Activated CD8-positive, alpha-beta T cell treated with anti-CD3 and anti-CD28 coated beads for 36 hours (primary cell): ENCODE measurements around the gene AMZ2. TPM values are rescaled to one million over a fixed set of nuclear protein-coding genes. Genes with fewer than 3 reads are reported as not detected.
A peak's percentile ranks its signal among the peaks of the same experiment; 100 is the strongest.
"Not testable (repeated sequence)": the region's sequence is repeated elsewhere in the genome, so short reads cannot be mapped to it uniquely, and the experiment has no call there.

Source experiments
- ATAC-seq: fragments of 200-7000 bp; cut with Tn5 transposase; one replicate; pipeline ENCODE4 v1.10.0; 2021; ENCODE audit warnings: mild to moderate bottlenecking, moderate library complexity
- CTCF ChIA-PET: fragments of 350-600 bp; sonication (Branson Sonifier 250); formaldehyde crosslinking; loops from one replicate; lab custom pipeline; 2021; ENCODE audit warnings: antibody characterized with exemption; lab: Charles Lee
- POLR2A ChIA-PET: fragments of 350-600 bp; sonication (Branson Sonifier 250); formaldehyde crosslinking; loops from one replicate; lab custom pipeline; 2021; ENCODE audit warnings: antibody characterized with exemption; lab: Charles Lee
- DNase-seq: peaks from one replicate; pipeline ENCODE4 v3.0.0-alpha.2; 2020
- H3K27ac Mint-ChIP-seq: one replicate; pipeline ENCODE4 v1.8.0; 2021; ENCODE audit warnings: mild to moderate bottlenecking, mixed read lengths
- H3K27me3 Mint-ChIP-seq: one replicate; pipeline ENCODE4 v1.8.0; 2021; ENCODE audit warnings: mixed read lengths
- H3K36me3 Mint-ChIP-seq: one replicate; pipeline ENCODE4 v1.8.0; 2021; ENCODE audit warnings: low read depth, mixed read lengths
- H3K4me1 Mint-ChIP-seq: one replicate; pipeline ENCODE4 v1.8.0; 2021; ENCODE audit warnings: low read depth, mixed read lengths
- H3K4me3 Mint-ChIP-seq: one replicate; pipeline ENCODE4 v1.8.0; 2021; ENCODE audit warnings: mild to moderate bottlenecking, moderate library complexity, mixed read lengths
- H3K9me3 Mint-ChIP-seq: one replicate; pipeline ENCODE4 v1.8.0; 2021; ENCODE audit warnings: mixed read lengths
- CTCF ChIP-seq: fragments of 200-600 bp; IDR thresholded peaks from one replicate; pipeline ENCODE4 v1.8.0; 2022; ENCODE audit warnings: antibody characterized with exemption, mild to moderate bottlenecking
- intact Hi-C: fragments of 100-400 bp; cut with micrococcal nuclease; formaldehyde crosslinking; loops from one replicate; pipeline ENCODE4 v1.10.0; 2022
- total RNA-seq, 2 experiments: library from RNA; stranded (reverse); gene quantifications; one replicate each; pipeline ENCODE4 v1.2.3, GENCODE V29; 2021

AMZ2 gene
- total RNA-seq, 2 experiments from 2014 or later = 132 to 141 TPM

- Mint-ChIP-seq H3K27ac (peak overlapping the region; percentile 98), H3K4me3 (peak overlapping the region; percentile 87), H3K9me3 (no peaks in the 10 kb centered on the region), H3K36me3 (peaks cover 47% of the 10 kb centered on the region), H3K4me1 (peaks cover 55% of the 10 kb centered on the region), H3K27me3 (no peaks in the 10 kb centered on the region)
- intact Hi-C loops = loop anchor here (5.0 kb wide), 2 partner anchors 42 to 67 kb away; no protein-coding TSS in a partner anchor
- ATAC-seq (peak; percentile 12), DNase-seq (peak; percentile 46)
- ChIA-PET CTCF (interaction anchor here (1.3 to 3.2 kb wide), 15 partner anchors 8 to 213 kb away, joined by 3 to 20 read pairs (median 8); no protein-coding TSS in a partner anchor), POLR2A (interaction anchor here (0.6 to 4.4 kb wide), 18 partner anchors 9 to 299 kb away, joined by 3 to 63 read pairs (median 5); partner anchors contain the start of genes ARSG, SLC16A6 and WIPI1)
- TF ChIP-seq CTCF = no peak
These were observed 1.0 kb downstream of the AMZ2 start for GRCh38 chr17:68248891-68249290.

GRCh38 chr17:68249354-68249765, 1.5 kb downstream of the AMZ2 start:
- Mint-ChIP-seq H3K36me3 (peaks cover 52% of the 10 kb centered on the region), H3K9me3 (no peaks in the 10 kb centered on the region), H3K27ac (peak overlapping the region; percentile 98), H3K27me3 (no peaks in the 10 kb centered on the region), H3K4me1 (peaks cover 59% of the 10 kb centered on the region), H3K4me3 (peak overlapping the region; percentile 87)
- intact Hi-C loops = loop anchor here (5.0 kb wide), 2 partner anchors 42 to 67 kb away; no protein-coding TSS in a partner anchor
- TF ChIP-seq CTCF = no peak
- DNase-seq = peak; percentile 34
- CTCF ChIA-PET = interaction anchor here (1.3 to 3.2 kb wide), 13 partner anchors 8 to 213 kb away, joined by 3 to 20 read pairs (median 8); no protein-coding TSS in a partner anchor
- POLR2A ChIA-PET = interaction anchor here (0.6 to 4.4 kb wide), 16 partner anchors 9 to 300 kb away, joined by 3 to 63 read pairs (median 6); partner anchors contain the start of genes ARSG, SLC16A6 and WIPI1
- no peak for ATAC-seq

- POLR2A ChIA-PET = interaction anchor here (0.6 to 1.5 kb wide), 2 partner anchors 48 to 185 kb away, joined by 3 to 4 read pairs; no protein-coding TSS in a partner anchor
- H3K4me1 Mint-ChIP-seq = peaks cover 89% of the 10 kb centered on the region
- H3K9me3 Mint-ChIP-seq, H3K27me3 Mint-ChIP-seq, DNase-seq, intact Hi-C loops: not testable (repeated sequence)
- peak; percentile 42 for ATAC-seq
- peak overlapping the region; percentile 28 for H3K4me3 Mint-ChIP-seq
- CTCF ChIA-PET = interaction anchor here (1.1 kb wide), 1 partner anchor 184 kb away, joined by 3 read pairs; no protein-coding TSS in a partner anchor
- peaks cover 79% of the 10 kb centered on the region for H3K36me3 Mint-ChIP-seq
- H3K27ac Mint-ChIP-seq = peak overlapping the region; percentile 95
These were observed 5.6 kb downstream of the AMZ2 start for GRCh38 chr17:68253426-68253825.

GRCh38 chr17:68255151-68255550, 7.3 kb downstream of the AMZ2 start:
- intact Hi-C loops = no loop called here
- Mint-ChIP-seq H3K4me1 (peaks cover 86% of the 10 kb centered on the region), H3K4me3 (no peak overlapping the region), H3K36me3 (peaks cover 73% of the 10 kb centered on the region), H3K9me3 (no peaks in the 10 kb centered on the region), H3K27me3 (no peaks in the 10 kb centered on the region), H3K27ac (peak overlapping the region; percentile 95)
- DNase-seq (no peak), ATAC-seq (no peak)
- CTCF ChIA-PET = interaction anchor here (0.6 to 1.1 kb wide), 3 partner anchors 69 to 205 kb away, joined by 3 read pairs; no protein-coding TSS in a partner anchor
- POLR2A ChIA-PET = interaction anchor here (0.6 to 1.3 kb wide), 3 partner anchors 8 to 204 kb away, joined by 3 to 5 read pairs (median 3); partner anchors contain the start of gene AMZ2
- no peak for TF ChIP-seq CTCF

GRCh38 chr17:68255731-68256538, 8.1 kb downstream of the AMZ2 start:
- ATAC-seq = peak; percentile 49
- intact Hi-C loops = no loop called here
- Mint-ChIP-seq H3K9me3 (no peaks in the 10 kb centered on the region), H3K4me1 (peaks cover 86% of the 10 kb centered on the region), H3K27ac (peak overlapping the region; percentile 95), H3K27me3 (no peaks in the 10 kb centered on the region), H3K4me3 (no peak overlapping the region), H3K36me3 (peaks cover 69% of the 10 kb centered on the region)
- ChIA-PET POLR2A (interaction anchor here (1.2 kb wide), 1 partner anchor 8 kb away, joined by 3 read pairs; the partner anchor contains the start of gene AMZ2), CTCF (interaction anchor here (0.6 kb wide), 1 partner anchor 205 kb away, joined by 3 read pairs; no protein-coding TSS in a partner anchor)
- no peak for TF ChIP-seq CTCF
- peak; percentile 52 for DNase-seq

GRCh38 chr17:68256701-68257100, 8.9 kb downstream of the AMZ2 start:
- CTCF ChIA-PET = interaction anchor here (1.1 to 1.3 kb wide), 2 partner anchors 8 to 180 kb away, joined by 6 to 8 read pairs; partner anchors contain the start of gene AMZ2
- H3K27me3 Mint-ChIP-seq, H3K9me3 Mint-ChIP-seq, ATAC-seq, intact Hi-C loops, H3K4me3 Mint-ChIP-seq, DNase-seq: not testable (repeated sequence)
- H3K27ac Mint-ChIP-seq = peak overlapping the region; percentile 95
- H3K4me1 Mint-ChIP-seq = peaks cover 88% of the 10 kb centered on the region
- POLR2A ChIA-PET = interaction anchor here (1.0 to 3.3 kb wide), 2 partner anchors 8 to 32 kb away, joined by 3 to 31 read pairs; partner anchors contain the start of gene AMZ2
- H3K36me3 Mint-ChIP-seq = peaks cover 63% of the 10 kb centered on the region
